H9 (cell line): ENCODE measurements around the gene ANKK1. TPM values are rescaled to one million over a fixed set of nuclear protein-coding genes. Genes with fewer than 3 reads are reported as not detected.

Experiments
- DNase-seq: peaks from one replicate; pipeline ENCODE4 v3.0.0-alpha.2; 2017
- H2AFZ ChIP-seq: one replicate; pipeline ENCODE4 v1.6.1; 2013; ENCODE audit warnings: mild to moderate bottlenecking, low read length, control low read depth, moderate library complexity
- H2AK5ac ChIP-seq: 2 replicates; pipeline ENCODE4 v1.6.1; 2013; ENCODE audit warnings: low read length, control low read depth, mixed read lengths; ENCODE audit not compliant: insufficient read length
- H2BK120ac ChIP-seq: one replicate; pipeline ENCODE4 v1.6.1; 2013; ENCODE audit warnings: low read depth, mild to moderate bottlenecking, low read length, control low read depth, inconsistent platforms; ENCODE audit not compliant: poor library complexity, severe bottlenecking
- H2BK12ac ChIP-seq: 2 replicates; pipeline ENCODE4 v1.6.1; 2013; ENCODE audit warnings: low read length, control low read depth, mixed read lengths, low read depth; ENCODE audit not compliant: insufficient read length
- H2BK15ac ChIP-seq: 2 replicates; pipeline ENCODE4 v1.6.1; 2013; ENCODE audit warnings: low read depth, low read length, control low read depth
- H2BK20ac ChIP-seq: one replicate; pipeline ENCODE4 v1.6.1; 2013; ENCODE audit warnings: low read depth, mild to moderate bottlenecking, low read length, control low read depth, inconsistent platforms; ENCODE audit not compliant: poor library complexity, severe bottlenecking
- H2BK5ac ChIP-seq: 2 replicates; pipeline ENCODE4 v1.6.1; 2013; ENCODE audit warnings: low read length, control low read depth, mixed read lengths; ENCODE audit not compliant: insufficient read length
- H3K14ac ChIP-seq: 2 replicates; pipeline ENCODE4 v1.6.1; 2013; ENCODE audit warnings: low read length, control low read depth; ENCODE audit not compliant: insufficient read depth
- H3K18ac ChIP-seq: 2 replicates; pipeline ENCODE4 v1.6.1; 2013; ENCODE audit warnings: low read depth, mild to moderate bottlenecking, mixed read lengths, low read length, control low read depth; ENCODE audit not compliant: insufficient read length
- H3K23ac ChIP-seq: 2 replicates; pipeline ENCODE4 v1.6.1; 2013; ENCODE audit warnings: low read length, control low read depth, mixed read lengths, low read depth; ENCODE audit not compliant: insufficient read length
- H3K23me2 ChIP-seq: 2 replicates; pipeline ENCODE4 v1.6.1; 2013; ENCODE audit warnings: low read depth, mild to moderate bottlenecking, mixed read lengths, low read length, control low read depth; ENCODE audit not compliant: insufficient read length, poor library complexity, severe bottlenecking
- H3K27ac ChIP-seq: 2 replicates; pipeline ENCODE4 v1.5.1; 2013; ENCODE audit warnings: low read length, control low read depth, mixed read lengths, low read depth; ENCODE audit not compliant: insufficient read length
- H3K27me3 ChIP-seq: 2 replicates; pipeline ENCODE4 v1.6.1; 2013; ENCODE audit warnings: low read length, control low read depth, inconsistent platforms; ENCODE audit not compliant: insufficient read depth
- H3K4ac ChIP-seq: 2 replicates; pipeline ENCODE4 v1.6.1; 2013; ENCODE audit warnings: low read depth, mild to moderate bottlenecking, control low read depth, inconsistent platforms, low read length, moderate library complexity
- H3K4me1 ChIP-seq: 2 replicates; pipeline ENCODE4 v1.6.1; 2013; ENCODE audit warnings: low read length, control low read depth, inconsistent platforms; ENCODE audit not compliant: insufficient read depth
- H3K4me2 ChIP-seq: 2 replicates; pipeline ENCODE4 v1.6.1; 2013; ENCODE audit warnings: low read length, control low read depth, mixed read lengths; ENCODE audit not compliant: insufficient read length, insufficient read depth
- H3K56ac ChIP-seq: 2 replicates; pipeline ENCODE4 v1.6.1; 2013; ENCODE audit warnings: low read depth, mild to moderate bottlenecking, mixed read lengths, low read length, control low read depth; ENCODE audit not compliant: insufficient read length
- H3K79me1 ChIP-seq: 2 replicates; pipeline ENCODE4 v1.6.1; 2013; ENCODE audit warnings: low read depth, mild to moderate bottlenecking, moderate library complexity, low read length, control low read depth, inconsistent platforms; ENCODE audit not compliant: insufficient read depth, poor library complexity, severe bottlenecking
- H3K79me2 ChIP-seq: 2 replicates; pipeline ENCODE4 v1.6.1; 2013; ENCODE audit warnings: low read length, control low read depth, inconsistent platforms; ENCODE audit not compliant: insufficient read depth
- H3K9ac ChIP-seq: 2 replicates; pipeline ENCODE4 v1.6.1; 2013; ENCODE audit warnings: low read length, control low read depth, mixed read lengths; ENCODE audit not compliant: insufficient read length; ENCODE audit errors: extremely low read depth
- H3K9me3 ChIP-seq: one replicate; pipeline ENCODE4 v1.6.1; 2013; ENCODE audit warnings: low read depth, low read length, inconsistent platforms; ENCODE audit not compliant: control insufficient read depth
- H3T11ph ChIP-seq: one replicate; pipeline ENCODE4 v1.6.1; 2013; ENCODE audit warnings: mild to moderate bottlenecking, low read length, control low read depth, inconsistent platforms
- H4K20me1 ChIP-seq: one replicate; pipeline ENCODE4 v1.6.1; 2013; ENCODE audit not compliant: control insufficient read depth, insufficient read length, insufficient read depth
- H4K5ac ChIP-seq: 2 replicates; pipeline ENCODE4 v1.6.1; 2013; ENCODE audit warnings: low read depth, mild to moderate bottlenecking, mixed read lengths, low read length, control low read depth; ENCODE audit not compliant: insufficient read length
- H4K8ac ChIP-seq: replicated peaks from 2 replicates; pipeline ENCODE4 v1.6.1; 2013; ENCODE audit warnings: low read length, control low read depth, mixed read lengths, low read depth; ENCODE audit not compliant: insufficient read length
- H4K91ac ChIP-seq: 2 replicates; pipeline ENCODE4 v1.6.1; 2013; ENCODE audit warnings: low read depth, mild to moderate bottlenecking, moderate library complexity, mixed read lengths, low read length, control low read depth; ENCODE audit not compliant: insufficient read length
- H3K27ac Mint-ChIP-seq, 3 experiments: 2 replicates in 2 of 3; 3 replicates in 1 of 3; pipeline ENCODE4 v1.8.0; 2020 to 2021; ENCODE audit warnings: mixed read lengths in 3 of 3, mild to moderate bottlenecking in 1 of 3, moderate library complexity in 1 of 3
- H3K27me3 Mint-ChIP-seq: 2 replicates; pipeline ENCODE4 v1.8.0; 2021; ENCODE audit warnings: low read depth, mild to moderate bottlenecking, moderate library complexity, mixed read lengths
- H3K36me3 Mint-ChIP-seq, 3 experiments: 2 replicates in 2 of 3; 3 replicates in 1 of 3; pipeline ENCODE4 v1.8.0; 2020 to 2021; ENCODE audit warnings: low read depth in 3 of 3, mixed read lengths in 3 of 3; ENCODE audit not compliant: insufficient read depth in 1 of 3
- H3K4me1 Mint-ChIP-seq, 2 experiments: 2 replicates each; pipeline ENCODE4 v1.8.0; 2020; ENCODE audit warnings: mixed read lengths in 2 of 2
- H3K4me3 Mint-ChIP-seq, 2 experiments: 2 replicates in 1 of 2; 3 replicates in 1 of 2; pipeline ENCODE4 v1.8.0; 2020 to 2021; ENCODE audit warnings: mild to moderate bottlenecking in 2 of 2, mixed read lengths in 2 of 2, moderate library complexity in 1 of 2
- H3K9me3 Mint-ChIP-seq, 2 experiments: 2 replicates in 1 of 2; 3 replicates in 1 of 2; pipeline ENCODE4 v1.8.0; 2020; ENCODE audit warnings: mild to moderate bottlenecking in 2 of 2, mixed read lengths in 2 of 2, moderate library complexity in 1 of 2
- WGBS: extraction: QIAGEN DNeasy Blood & Tissue Kit; methylation state at CpG from one replicate; pipeline ENCODE4 v1.1.7; 2013; ENCODE audit warnings: missing lambda C conversion rate, low lambda C conversion rate, mixed read lengths; ENCODE audit not compliant: insufficient read length; ENCODE audit errors: extremely low coverage; 5-methylcytosine and 5-hydroxymethylcytosine counted together
- total RNA-seq: library from RNA; stranded (reverse); gene quantifications from 2 replicates; pipeline ENCODE4 v1.2.1, GENCODE V29; 2021
- TF ChIP-seq, protein P1 (sequence below): fragments of 200-600 bp; sonication (generic); conservative IDR thresholded peaks from 3 replicates; pipeline ENCODE4 v1.8.0; 2021; ENCODE audit warnings: antibody characterized with exemption, mild to moderate bottlenecking

Gene ANKK1
- total RNA-seq, 1 experiment from 2014 or later = 0.20 TPM

DNA sequence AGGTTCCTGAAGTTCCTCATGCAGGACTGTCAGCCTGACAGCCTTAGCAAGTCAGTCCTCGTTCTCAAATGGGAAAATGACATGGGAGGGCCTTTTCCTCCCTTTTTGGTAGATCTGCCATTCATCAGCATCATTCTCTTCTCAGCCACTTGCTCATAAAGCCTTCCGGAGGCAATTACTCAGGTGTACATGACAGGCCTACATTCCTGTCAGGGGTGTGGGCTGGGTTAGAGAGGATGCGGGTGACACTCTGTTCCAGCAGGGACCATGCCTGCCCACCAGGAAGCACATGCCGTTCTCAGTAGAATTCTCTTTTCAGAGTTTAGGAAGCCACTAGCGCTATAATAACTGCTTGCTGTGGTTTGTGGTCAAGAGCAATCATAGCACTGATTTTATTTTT, 24.2 kb upstream of the ANKK1 start:
- Histone ChIP-seq H2BK15ac (no peak overlapping the region), H3K27ac (no peak overlapping the region), H2AK5ac (no peak overlapping the region), H4K91ac (no peak overlapping the region), H3K23ac (no peak overlapping the region), H3K56ac (no peak overlapping the region), H3K79me2 (no peaks in the 10 kb centered on the region), H3K14ac (no peak overlapping the region), H3K4me2 (no peak overlapping the region), H4K20me1 (no peaks in the 10 kb centered on the region), H2AFZ (no peak overlapping the region), H3K4ac (no peak overlapping the region), H3K4me1 (no peaks in the 10 kb centered on the region), H2BK120ac (no peak overlapping the region), H3K9me3 (no peaks in the 10 kb centered on the region), H4K8ac (no peak overlapping the region), H3K23me2 (no peaks in the 10 kb centered on the region), H2BK20ac (no peak overlapping the region), H4K5ac (no peak overlapping the region), H3K27me3 (no peaks in the 10 kb centered on the region), H2BK5ac (no peak overlapping the region), H2BK12ac (no peak overlapping the region), H3K9ac (no peak overlapping the region), H3K18ac (no peak overlapping the region), H3T11ph (no peak overlapping the region), H3K79me1 (no peaks in the 10 kb centered on the region)
- H3K27me3 Mint-ChIP-seq = no peaks in the 10 kb centered on the region
- no CpG with 5 or more reads among the region's 5 CpGs for WGBS
- H3K9me3 Mint-ChIP-seq = no peaks in the 10 kb centered on the region
- no peak for DNase-seq
- TF ChIP-seq, protein P1, sequence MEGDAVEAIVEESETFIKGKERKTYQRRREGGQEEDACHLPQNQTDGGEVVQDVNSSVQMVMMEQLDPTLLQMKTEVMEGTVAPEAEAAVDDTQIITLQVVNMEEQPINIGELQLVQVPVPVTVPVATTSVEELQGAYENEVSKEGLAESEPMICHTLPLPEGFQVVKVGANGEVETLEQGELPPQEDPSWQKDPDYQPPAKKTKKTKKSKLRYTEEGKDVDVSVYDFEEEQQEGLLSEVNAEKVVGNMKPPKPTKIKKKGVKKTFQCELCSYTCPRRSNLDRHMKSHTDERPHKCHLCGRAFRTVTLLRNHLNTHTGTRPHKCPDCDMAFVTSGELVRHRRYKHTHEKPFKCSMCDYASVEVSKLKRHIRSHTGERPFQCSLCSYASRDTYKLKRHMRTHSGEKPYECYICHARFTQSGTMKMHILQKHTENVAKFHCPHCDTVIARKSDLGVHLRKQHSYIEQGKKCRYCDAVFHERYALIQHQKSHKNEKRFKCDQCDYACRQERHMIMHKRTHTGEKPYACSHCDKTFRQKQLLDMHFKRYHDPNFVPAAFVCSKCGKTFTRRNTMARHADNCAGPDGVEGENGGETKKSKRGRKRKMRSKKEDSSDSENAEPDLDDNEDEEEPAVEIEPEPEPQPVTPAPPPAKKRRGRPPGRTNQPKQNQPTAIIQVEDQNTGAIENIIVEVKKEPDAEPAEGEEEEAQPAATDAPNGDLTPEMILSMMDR = no peak
- no peaks in the 10 kb centered on the region; a peak in 1 of 7 replicates for H3K36me3 Mint-ChIP-seq
- H3K27ac Mint-ChIP-seq = no peak overlapping the region
- no peak overlapping the region for H3K4me3 Mint-ChIP-seq
- H3K4me1 Mint-ChIP-seq = peaks cover 11 to 12% of the 10 kb centered on the region in 2 experiments
